SU-DHL-6 (cell line): ENCODE data around the gene PLEKHA6.
"Not testable (repeated sequence)": the region's sequence is repeated elsewhere in the genome, so short reads cannot be mapped to it uniquely, and the experiment has no call there.

Experiments used
- H2AFZ ChIP-seq: fragments of 200-600 bp; sonication (generic); 2 replicates; pipeline ENCODE4 v1.6.1; 2014; ENCODE audit warnings: low read depth, mild to moderate bottlenecking, moderate library complexity, mixed read lengths, antibody characterized with exemption, low read length; ENCODE audit not compliant: severe bottlenecking
- H3F3A ChIP-seq: fragments of 200-600 bp; shearing (Covaris generic); 2 replicates; pipeline ENCODE4 v1.6.0; 2016; ENCODE audit warnings: antibody characterized with exemption, mild to moderate bottlenecking; ENCODE audit not compliant: insufficient read depth
- H3K27ac ChIP-seq: fragments of 200-600 bp; sonication (generic); 2 replicates; pipeline ENCODE4 v1.5.1; 2016; ENCODE audit warnings: low read depth, mild to moderate bottlenecking, low read length, moderate library complexity, mixed read lengths
- H3K27me3 ChIP-seq: fragments of 200-600 bp; sonication (generic), shearing (Covaris generic); 2 replicates; pipeline ENCODE4 v1.6.0; 2014; ENCODE audit warnings: mild to moderate bottlenecking, low read length
- H3K36me3 ChIP-seq: fragments of 200-600 bp; sonication (generic); 2 replicates; pipeline ENCODE4 v1.6.1; 2014; ENCODE audit warnings: mild to moderate bottlenecking, low read length, mixed read lengths
- H3K4me2 ChIP-seq: fragments of 300-600, 200-600 bp; shearing (Covaris generic), sonication (generic); 2 replicates; pipeline ENCODE4 v1.6.0; 2014; ENCODE audit warnings: low read length, low read depth, mild to moderate bottlenecking; ENCODE audit not compliant: poor library complexity, severe bottlenecking
- H3K4me3 ChIP-seq: fragments of 200-600 bp; sonication (generic); 2 replicates; pipeline ENCODE4 v1.5.1; 2014; ENCODE audit warnings: antibody characterized with exemption, low read length, mild to moderate bottlenecking, mixed read lengths; ENCODE audit not compliant: insufficient read depth, poor library complexity, severe bottlenecking
- H3K79me2 ChIP-seq: fragments of 200-600 bp; sonication (generic); 2 replicates; pipeline ENCODE4 v1.6.1; 2014; ENCODE audit warnings: mild to moderate bottlenecking, low read length, moderate library complexity; ENCODE audit not compliant: insufficient read depth
- H3K9ac ChIP-seq: fragments of 200-600 bp; sonication (generic); 2 replicates; pipeline ENCODE4 v1.7.0; 2014; ENCODE audit warnings: mild to moderate bottlenecking, low read length
- H3K9me2 ChIP-seq: fragments of 200-600 bp; sonication (generic); replicated peaks from 2 replicates; pipeline ENCODE4 v1.6.1; 2014; ENCODE audit warnings: low read length; ENCODE audit not compliant: insufficient read depth
- H3K9me3 ChIP-seq: fragments of 200-600 bp; sonication (generic); 2 replicates; pipeline ENCODE4 v1.6.1; 2014; ENCODE audit warnings: low read length, mixed read lengths; ENCODE audit not compliant: insufficient read depth
- H4K20me1 ChIP-seq: fragments of 200-600 bp; sonication (generic); 2 replicates; pipeline ENCODE4 v1.6.1; 2014; ENCODE audit warnings: low read depth, mild to moderate bottlenecking, antibody characterized with exemption, low read length, moderate library complexity, mixed read lengths
- EZH2phosphoT487 ChIP-seq: fragments of 200-600 bp; sonication (generic), shearing (Covaris generic); conservative IDR thresholded peaks from 2 replicates; pipeline ENCODE4 v1.6.1; 2018; ENCODE audit warnings: mild to moderate bottlenecking, antibody characterized with exemption, low read length, moderate library complexity, mixed read lengths
- TF ChIP-seq, protein P1 (sequence below): fragments of 200-600 bp; sonication (generic); IDR thresholded peaks from one replicate; pipeline ENCODE4 v1.5.1; 2017; ENCODE audit warnings: antibody characterized with exemption, mild to moderate bottlenecking, low read length, moderate library complexity; ENCODE audit not compliant: insufficient read depth, poor library complexity, severe bottlenecking

PLEKHA6 gene

GRCh38 chr1:204240233-204240632 is 119.5 kb downstream of the PLEKHA6 start:
- H3K27ac ChIP-seq, result no peak overlapping the region
- H3K9me3 ChIP-seq, result no peaks in the 10 kb centered on the region
- H3K36me3 ChIP-seq, result no peaks in the 10 kb centered on the region
- H3K9ac ChIP-seq, result no peak overlapping the region
- no peaks in the 10 kb centered on the region for H3K9me2 ChIP-seq
- TF ChIP-seq, protein P1, sequence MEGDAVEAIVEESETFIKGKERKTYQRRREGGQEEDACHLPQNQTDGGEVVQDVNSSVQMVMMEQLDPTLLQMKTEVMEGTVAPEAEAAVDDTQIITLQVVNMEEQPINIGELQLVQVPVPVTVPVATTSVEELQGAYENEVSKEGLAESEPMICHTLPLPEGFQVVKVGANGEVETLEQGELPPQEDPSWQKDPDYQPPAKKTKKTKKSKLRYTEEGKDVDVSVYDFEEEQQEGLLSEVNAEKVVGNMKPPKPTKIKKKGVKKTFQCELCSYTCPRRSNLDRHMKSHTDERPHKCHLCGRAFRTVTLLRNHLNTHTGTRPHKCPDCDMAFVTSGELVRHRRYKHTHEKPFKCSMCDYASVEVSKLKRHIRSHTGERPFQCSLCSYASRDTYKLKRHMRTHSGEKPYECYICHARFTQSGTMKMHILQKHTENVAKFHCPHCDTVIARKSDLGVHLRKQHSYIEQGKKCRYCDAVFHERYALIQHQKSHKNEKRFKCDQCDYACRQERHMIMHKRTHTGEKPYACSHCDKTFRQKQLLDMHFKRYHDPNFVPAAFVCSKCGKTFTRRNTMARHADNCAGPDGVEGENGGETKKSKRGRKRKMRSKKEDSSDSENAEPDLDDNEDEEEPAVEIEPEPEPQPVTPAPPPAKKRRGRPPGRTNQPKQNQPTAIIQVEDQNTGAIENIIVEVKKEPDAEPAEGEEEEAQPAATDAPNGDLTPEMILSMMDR, result no peak
- no peak for TF ChIP-seq EZH2phosphoT487
- H3K4me2 ChIP-seq, result no peak overlapping the region
- no peak overlapping the region for H3K4me3 ChIP-seq
- H2AFZ ChIP-seq, result no peak overlapping the region
- H3K27me3 ChIP-seq, result no peaks in the 10 kb centered on the region
- no peaks in the 10 kb centered on the region for H4K20me1 ChIP-seq
- no peaks in the 10 kb centered on the region for H3K79me2 ChIP-seq
- H3F3A ChIP-seq, result no peaks in the 10 kb centered on the region

DNA sequence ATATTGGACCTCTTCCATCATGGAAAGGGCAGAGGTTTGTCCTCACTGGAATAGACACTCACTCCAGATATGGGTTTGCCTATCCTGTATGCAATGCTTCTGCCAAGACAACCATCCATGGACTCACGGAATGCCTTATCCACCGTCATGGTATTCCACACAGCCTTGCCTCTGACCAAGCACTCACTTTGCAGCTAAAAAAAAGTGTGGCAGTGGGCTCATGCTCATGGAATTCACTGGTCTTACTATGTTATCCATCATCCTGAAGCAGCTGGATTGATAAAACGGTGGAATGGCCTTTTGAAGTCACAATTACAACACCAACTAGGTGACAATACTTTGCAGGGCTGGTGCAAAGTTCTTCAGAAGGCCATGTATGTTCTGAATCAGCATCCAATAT is 120.3 kb downstream of the PLEKHA6 start:
- H3K9ac ChIP-seq, result not testable (repeated sequence)

DNA sequence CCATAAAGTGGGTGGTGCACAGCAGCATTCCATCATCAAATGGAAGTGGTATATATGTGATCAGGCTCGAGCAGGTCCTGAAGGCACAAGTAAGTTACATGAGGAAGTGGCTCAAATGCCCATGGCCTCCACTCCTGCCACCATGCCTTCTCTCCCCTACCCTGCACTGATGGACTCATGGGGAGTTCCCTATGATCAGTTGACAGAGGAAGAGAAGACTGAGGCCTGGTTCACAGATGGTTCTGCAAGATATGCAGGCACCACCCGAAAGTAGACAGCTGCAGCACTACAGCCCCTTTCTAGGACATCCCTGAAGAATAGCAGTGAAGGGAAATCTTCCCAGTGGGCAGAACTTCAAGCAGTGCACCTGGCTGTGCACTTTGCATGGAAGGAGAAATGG is 121.2 kb downstream of the PLEKHA6 start:
- H2AFZ ChIP-seq, H3K4me2 ChIP-seq, H3F3A ChIP-seq, H3K9me2 ChIP-seq, H3K9me3 ChIP-seq, H4K20me1 ChIP-seq, H3K9ac ChIP-seq, H3K36me3 ChIP-seq, H3K27me3 ChIP-seq, H3K79me2 ChIP-seq, H3K27ac ChIP-seq, H3K4me3 ChIP-seq: not testable (repeated sequence)

More for the DNA sequence above, 120.3 kb downstream of the PLEKHA6 start:
- not testable (repeated sequence) for H3K9me2 ChIP-seq, H4K20me1 ChIP-seq, H3K9me3 ChIP-seq, H3K4me2 ChIP-seq, H3K4me3 ChIP-seq, H2AFZ ChIP-seq, H3K79me2 ChIP-seq, H3K36me3 ChIP-seq, H3K27me3 ChIP-seq, H3K27ac ChIP-seq, H3F3A ChIP-seq

DNA sequence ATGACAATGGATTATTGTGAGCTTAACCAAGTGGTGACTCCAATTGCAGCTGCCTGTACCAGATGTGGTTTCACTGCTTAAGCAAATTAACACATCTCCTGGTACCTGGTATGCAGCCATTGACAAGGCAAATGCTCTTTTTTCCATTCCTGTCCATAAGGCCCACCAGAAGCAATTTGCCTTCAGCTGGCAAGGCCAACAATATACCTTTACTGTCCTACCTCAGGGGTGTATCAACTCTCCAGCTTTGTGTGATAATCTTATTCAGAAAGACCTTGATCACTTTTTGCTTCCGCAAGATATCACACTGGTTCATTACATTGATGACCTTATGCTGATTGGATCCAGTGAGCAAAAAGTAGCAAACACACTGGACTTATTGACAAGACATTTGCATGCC is 122.2 kb downstream of the PLEKHA6 start:
- H3F3A ChIP-seq, H3K27me3 ChIP-seq, H4K20me1 ChIP-seq, H3K9me2 ChIP-seq, H3K4me2 ChIP-seq, H3K9ac ChIP-seq, H3K4me3 ChIP-seq, H3K36me3 ChIP-seq, H3K27ac ChIP-seq, H3K79me2 ChIP-seq, H3K9me3 ChIP-seq, H2AFZ ChIP-seq: not testable (repeated sequence)

- H3K4me2 ChIP-seq, result no peak overlapping the region
- TF ChIP-seq EZH2phosphoT487, result no peak
- TF ChIP-seq, protein P1, result no peak
- H3K9me2 ChIP-seq, result no peaks in the 10 kb centered on the region
- no peak overlapping the region for H2AFZ ChIP-seq
- no peaks in the 10 kb centered on the region for H4K20me1 ChIP-seq
- H3K79me2 ChIP-seq, result no peaks in the 10 kb centered on the region
- no peaks in the 10 kb centered on the region for H3F3A ChIP-seq
- H3K9ac ChIP-seq, result no peak overlapping the region
- no peak overlapping the region for H3K4me3 ChIP-seq
- no peak overlapping the region for H3K27ac ChIP-seq
- H3K9me3 ChIP-seq, result no peaks in the 10 kb centered on the region
- H3K36me3 ChIP-seq, result no peaks in the 10 kb centered on the region
- no peaks in the 10 kb centered on the region for H3K27me3 ChIP-seq
Measured at GRCh38 chr1:204232526-204232925, 127.2 kb downstream of the PLEKHA6 start.
